C1 segment of cervical spinal cord (tissue), 14 donors: ENCODE data around the gene PRR13.
"Not testable (repeated sequence)": the region's sequence is repeated elsewhere in the genome, so short reads cannot be mapped to it uniquely, and the experiment has no call there.

Source experiments
- DNase-seq, 14 donors: peaks; one replicate each; lab custom pipeline; 2025; lab: John Stamatoyannopoulos, UW

Gene PRR13

GRCh38 chr12:53441040-53441833 lies at the start of gene PRR13:
Gene PRR13, plus strand, starts transcription at chr12:53441734. Its CDS starts 981 bp downstream, at chr12:53442715.
- peak; percentile 55 to 99 (median 94) for DNase-seq

- no peak for DNase-seq
These were observed 41.6 kb upstream of the PRR13 start for GRCh38 chr12:53399896-53400295.

GRCh38 chr12:53402351-53402750 lies 39.2 kb upstream of the PRR13 start:
- not testable (repeated sequence) for DNase-seq

- DNase-seq, result no peak
These were observed 38.7 kb upstream of the PRR13 start for GRCh38 chr12:53402871-53403270.

GRCh38 chr12:53410951-53411350 lies 30.6 kb upstream of the PRR13 start:
- no peak for DNase-seq

- DNase-seq, result no peak
These were observed 27.9 kb upstream of the PRR13 start for GRCh38 chr12:53413485-53414204.

- DNase-seq, result peak in 1 of 14 donors; percentile 37
These were observed 26.6 kb upstream of the PRR13 start for GRCh38 chr12:53414756-53415417.

GRCh38 chr12:53415752-53416389 lies 25.7 kb upstream of the PRR13 start:
- not testable (repeated sequence) for DNase-seq

- not testable (repeated sequence) for DNase-seq
These were observed 24.2 kb upstream of the PRR13 start for GRCh38 chr12:53417291-53417816.

GRCh38 chr12:53418221-53418620 lies 23.3 kb upstream of the PRR13 start:
- no peak for DNase-seq

- no peak for DNase-seq
These were observed 21.8 kb upstream of the PRR13 start for GRCh38 chr12:53419756-53420155.

- not testable (repeated sequence) for DNase-seq
These were observed 19.3 kb upstream of the PRR13 start for GRCh38 chr12:53422247-53422646.

GRCh38 chr12:53423597-53423996 lies 17.9 kb upstream of the PRR13 start, which contains the start of gene AMHR2:
Gene AMHR2, plus strand, starts transcription at chr12:53423855. Its CDS starts 80 bp downstream, at chr12:53423935.
- DNase-seq, result no peak

- DNase-seq, result no peak
These were observed 16.7 kb upstream of the PRR13 start for GRCh38 chr12:53424626-53425514.

- DNase-seq, result no peak
These were observed 15.9 kb upstream of the PRR13 start for GRCh38 chr12:53425515-53426150.

GRCh38 chr12:53427905-53428594 lies 13.5 kb upstream of the PRR13 start:
- DNase-seq, result no peak

- no peak for DNase-seq
These were observed 12.8 kb upstream of the PRR13 start for GRCh38 chr12:53428741-53429140.

GRCh38 chr12:53430116-53430515 lies 11.4 kb upstream of the PRR13 start:
- DNase-seq, result no peak

GRCh38 chr12:53431187-53431586 lies 10.3 kb upstream of the PRR13 start:
- no peak for DNase-seq
